Left cardiac atrium (tissue), 4 donors: ENCODE data around the gene EHMT1. TPM values are rescaled to one million over a fixed set of nuclear protein-coding genes. Genes with fewer than 3 reads are reported as not detected.
"Not testable (repeated sequence)": the region's sequence is repeated elsewhere in the genome, so short reads cannot be mapped to it uniquely, and the experiment has no call there.

Experiments used
- ATAC-seq, 2 donors: fragments of 200-7000 bp; cut with Tn5 transposase; one replicate each; pipeline ENCODE4 v1.9.1; 2020; ENCODE audit warnings: mild to moderate bottlenecking in 2 of 2, moderate library complexity in 2 of 2
- DNase-seq: peaks from one replicate; pipeline ENCODE4 v3.0.0-alpha.2; 2020
- intact Hi-C, 2 donors: fragments of 100-400 bp; cut with DNase I; formaldehyde crosslinking; loops; one replicate each; pipeline versions ENCODE4 v1.14.1 to v1.15.1; 2022 to 2023
- total RNA-seq, 2 donors: library from RNA; stranded (reverse); fragmentation: NEBNext Ultra II Directional; extraction: Animal tissue kit (Norgen Biotek cat#: 25700); gene quantifications; one replicate each; pipeline ENCODE4 v1.2.1, GENCODE V29; 2021
- donor health status: DM: no; HTN: yes; CAD: no.
- donor health status: DM: no; HTN: yes; CAD: no; lungs with severe emphysema.
- donor health status: DM: yes; HTN: yes; CAD: no.
- donor health status: Dilated cardiomyopathy.

The EHMT1 gene
- total RNA-seq, 2 donors from 2014 or later = 31.9 to 38.1 TPM

DNA sequence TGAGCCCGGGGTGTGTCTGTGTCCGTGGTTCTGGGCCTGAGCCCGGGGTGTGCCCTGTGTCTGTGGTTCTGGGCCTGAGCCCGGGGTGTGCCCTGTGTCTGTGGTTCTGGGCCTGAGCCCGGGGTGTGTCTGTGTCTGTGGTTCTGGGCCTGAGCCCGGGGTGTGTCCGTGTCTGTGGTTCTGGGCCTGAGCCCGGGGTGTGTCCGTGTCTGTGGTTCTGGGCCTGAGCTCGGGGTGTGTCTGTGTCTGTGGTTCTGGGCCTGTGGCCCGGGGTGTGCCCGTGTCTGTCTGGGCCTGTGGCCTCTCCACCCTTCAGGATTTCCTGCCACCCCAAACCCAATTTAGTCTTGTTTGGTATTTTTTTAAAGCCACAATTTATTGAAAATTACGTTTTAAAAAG is 104.6 kb downstream of the EHMT1 start:
- DNase-seq, ATAC-seq, intact Hi-C loops: not testable (repeated sequence)

DNA sequence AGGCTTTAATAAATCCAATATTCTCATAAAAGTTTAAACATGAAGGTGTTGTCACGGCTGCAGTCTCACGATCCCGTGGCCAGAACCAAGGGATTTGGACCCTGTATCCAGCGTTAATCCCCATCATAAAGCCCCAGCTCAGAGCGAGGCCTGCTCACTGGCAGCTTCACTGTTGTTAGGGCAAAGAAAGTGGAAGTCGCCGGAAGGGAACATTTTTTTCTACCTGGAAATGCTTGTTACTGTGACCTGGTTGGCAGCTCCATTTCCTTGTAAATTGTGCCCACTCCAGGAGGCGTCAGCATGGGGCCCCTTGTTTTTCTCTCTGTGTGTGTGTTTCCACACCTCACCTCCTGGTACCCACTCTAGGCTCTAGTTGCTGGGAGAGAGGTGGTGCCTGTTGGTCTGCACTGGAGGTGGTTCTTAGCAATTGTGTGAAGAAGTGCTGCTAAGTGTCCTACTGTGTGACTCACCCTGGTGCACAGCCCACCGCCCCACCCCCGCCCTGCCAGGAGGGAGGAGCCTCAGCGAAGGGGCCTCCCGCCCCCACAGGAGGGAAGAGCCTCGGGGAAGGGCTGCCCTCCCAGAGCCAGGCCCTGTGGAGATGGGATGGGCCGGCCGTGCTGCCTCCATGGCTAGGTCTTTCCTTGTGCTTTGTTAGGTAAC is 105.1 kb downstream of the EHMT1 start:
- intact Hi-C loops = no loop called here
- no peak for DNase-seq
- peak in 1 of 2 donors; percentile 60 for ATAC-seq

DNA sequence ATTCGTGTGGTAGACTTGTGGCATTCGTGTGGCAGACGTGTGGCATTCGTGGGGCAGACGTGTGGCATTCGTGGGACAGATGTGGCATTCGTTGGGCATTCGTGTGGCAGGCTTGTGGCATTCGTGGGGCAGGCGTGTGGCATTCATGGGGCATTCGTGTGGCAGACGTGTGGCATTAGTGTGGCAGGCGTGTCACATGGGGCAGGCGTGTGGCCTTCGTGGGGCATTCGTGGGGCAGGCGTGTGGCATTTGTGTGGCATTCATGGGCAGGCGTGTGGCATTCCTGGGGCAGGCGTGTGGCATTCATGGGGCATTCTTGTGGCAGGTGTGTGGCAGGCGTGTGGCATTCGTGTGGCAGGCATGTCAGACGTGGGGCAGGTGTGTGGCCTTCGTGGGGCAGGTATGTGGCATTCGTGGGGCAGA is 106.0 kb downstream of the EHMT1 start:
- intact Hi-C loops = no loop called here
- no peak for ATAC-seq
- no peak for DNase-seq

DNA sequence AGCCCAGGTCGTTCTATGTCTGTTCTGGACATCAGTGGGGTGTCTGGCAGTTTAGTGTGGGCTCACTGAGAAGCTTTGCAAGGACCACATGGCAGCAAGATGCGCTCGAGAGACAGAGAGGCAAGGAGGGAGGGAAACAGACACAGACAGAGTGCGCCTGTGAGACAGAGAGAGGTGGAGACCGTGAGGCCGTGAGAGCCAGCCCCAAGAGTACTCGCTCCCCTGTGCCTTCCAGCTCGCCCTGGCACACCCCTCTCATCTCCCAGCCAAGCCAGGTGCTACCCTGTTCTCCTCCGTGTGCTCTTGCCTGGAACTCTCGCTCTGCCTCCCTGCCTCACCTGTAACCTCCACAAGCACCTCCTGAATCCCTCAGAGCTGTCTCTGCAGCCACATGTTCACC is 106.8 kb downstream of the EHMT1 start:
- ATAC-seq = no peak
- DNase-seq = no peak
- intact Hi-C loops = no loop called here

DNA sequence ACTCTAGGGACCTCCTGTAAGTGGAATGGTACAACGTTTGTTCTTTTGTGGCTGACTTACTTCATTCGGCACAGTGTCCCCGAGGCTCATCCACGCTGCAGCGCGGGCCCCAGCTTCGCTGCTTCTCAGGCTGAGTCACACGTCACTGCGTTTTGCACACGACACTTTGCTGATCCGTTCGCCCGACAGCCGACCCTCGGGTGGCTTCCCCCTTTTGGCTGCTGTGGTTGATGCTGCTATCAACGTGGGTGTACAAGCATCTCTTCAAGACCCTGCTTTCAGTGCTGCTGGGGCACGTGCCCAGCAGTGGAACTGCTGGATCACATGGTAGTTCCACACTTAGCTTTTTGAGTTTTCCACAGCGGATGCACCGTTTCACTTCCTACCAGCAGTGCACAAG is 107.5 kb downstream of the EHMT1 start:
- intact Hi-C loops, DNase-seq, ATAC-seq: not testable (repeated sequence)

DNA sequence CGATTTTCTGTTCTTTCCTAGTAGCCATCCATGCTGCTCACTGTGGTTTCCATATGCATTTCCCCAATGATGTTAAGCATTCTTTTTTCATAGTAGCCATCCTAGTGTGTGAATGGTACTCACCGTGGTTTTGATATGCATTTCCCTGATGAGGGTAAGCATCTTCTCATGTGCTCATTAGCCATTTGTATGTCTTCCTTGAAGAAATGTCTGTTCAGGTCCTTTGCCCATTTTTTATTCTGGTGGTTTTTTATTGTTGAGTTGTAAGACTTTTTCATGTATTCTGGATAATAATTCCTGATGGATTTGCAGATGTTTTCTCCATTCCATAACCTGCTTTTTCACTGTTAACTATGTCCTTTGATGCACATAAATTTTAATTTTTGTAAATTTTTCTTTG is 108.0 kb downstream of the EHMT1 start:
- no peak for DNase-seq
- intact Hi-C loops = no loop called here
- ATAC-seq = no peak

DNA sequence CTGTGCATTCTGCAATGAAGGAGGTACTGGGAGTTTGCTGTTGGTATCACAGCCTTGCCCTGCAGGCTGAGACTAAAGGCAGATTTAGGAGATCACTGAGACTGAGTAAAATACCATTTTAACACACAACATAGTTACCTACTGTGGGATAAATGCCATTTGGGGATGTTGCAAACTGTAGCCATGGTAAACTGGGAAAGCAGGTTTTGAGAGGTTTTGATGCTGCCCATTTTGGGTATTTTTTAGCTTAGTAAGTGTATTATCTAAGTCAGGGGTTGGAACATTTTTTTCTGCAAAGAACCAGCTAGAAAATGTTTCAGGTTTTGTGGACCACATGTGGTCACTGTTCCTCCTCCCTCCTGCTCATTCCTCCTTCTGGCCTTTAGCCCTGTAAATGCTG is 108.9 kb downstream of the EHMT1 start:
- DNase-seq (no peak), ATAC-seq (no peak)
- intact Hi-C loops = no loop called here

DNA sequence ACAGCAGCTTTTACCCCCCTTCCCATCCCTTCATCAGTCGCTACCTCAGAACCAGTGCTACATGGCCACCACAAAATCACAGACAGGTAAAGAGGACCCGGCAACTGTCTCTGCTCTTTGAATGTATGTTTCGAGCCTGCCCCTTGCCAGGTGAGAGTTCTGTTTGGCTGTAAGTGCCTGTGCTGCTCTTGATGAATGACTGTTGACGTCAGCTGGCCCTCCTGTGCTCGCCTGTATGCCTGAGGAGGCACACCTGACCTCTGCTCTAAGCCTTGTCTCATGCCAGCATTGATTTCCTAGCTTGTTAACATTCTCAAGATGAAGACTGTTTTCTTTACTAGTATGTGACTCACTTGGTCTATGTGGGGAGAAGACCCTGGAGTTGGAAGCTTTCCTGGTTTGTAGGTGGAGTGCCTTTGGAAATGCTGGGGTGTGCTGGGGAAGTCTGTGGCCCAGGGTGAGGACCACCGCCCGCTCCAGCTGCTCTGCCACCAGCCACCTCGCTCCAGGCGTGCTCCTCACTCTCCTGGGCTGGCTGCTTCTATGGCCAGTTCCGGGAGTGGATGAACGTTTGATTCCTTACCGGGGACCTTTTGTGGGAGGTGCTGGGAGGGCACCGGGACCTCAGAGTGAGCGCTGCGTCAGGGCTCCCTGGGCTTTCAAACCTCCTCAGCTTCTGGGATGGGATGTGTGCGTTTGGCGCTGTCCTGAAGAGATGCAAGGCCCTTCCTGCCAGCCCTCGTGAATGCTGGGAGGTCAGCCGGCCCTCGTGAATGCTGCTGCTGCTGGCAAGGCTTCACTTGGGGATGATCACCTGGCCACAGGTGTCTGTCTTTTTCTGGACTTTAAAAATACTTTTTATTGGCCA is 109.9 kb downstream of the EHMT1 start:
- ATAC-seq (no peak), DNase-seq (no peak)
- intact Hi-C loops = no loop called here

DNA sequence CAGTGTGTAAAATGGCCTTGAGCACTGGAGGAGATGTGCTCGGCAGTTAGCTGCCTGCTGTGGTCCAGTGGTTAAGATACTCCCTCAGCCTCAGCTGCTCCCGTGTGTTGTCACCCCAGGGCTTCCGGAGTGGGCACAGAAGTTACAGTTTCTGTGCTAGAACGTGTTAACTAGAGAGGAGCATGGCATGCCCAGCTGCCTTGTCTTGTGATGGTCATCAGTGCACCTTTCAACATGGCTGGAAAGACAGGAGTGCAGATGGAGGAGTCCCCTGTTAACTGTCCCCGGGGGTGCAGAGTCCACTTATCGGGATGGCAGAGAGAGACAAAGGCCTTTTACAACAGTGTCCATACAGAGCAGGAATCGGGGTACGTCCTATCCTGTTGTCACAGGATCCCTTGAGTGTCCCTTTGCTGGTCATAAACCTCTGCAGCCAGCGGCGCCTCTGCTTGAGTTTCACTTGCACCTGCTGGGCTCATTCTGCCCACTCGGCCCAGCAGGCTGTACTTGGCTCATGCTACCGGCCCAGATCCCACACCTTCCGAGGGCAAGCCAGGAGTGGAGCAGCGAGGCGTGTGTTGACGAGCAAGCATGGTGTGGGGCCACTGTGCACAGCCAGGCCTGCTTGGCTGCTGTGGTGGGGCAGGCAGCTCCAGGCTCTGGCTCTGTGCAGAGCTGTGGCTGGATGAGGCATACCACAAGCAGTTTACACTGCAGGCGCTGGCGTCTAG is 112.6 kb downstream of the EHMT1 start:
- ATAC-seq = no peak
- intact Hi-C loops = no loop called here
- no peak for DNase-seq

DNA sequence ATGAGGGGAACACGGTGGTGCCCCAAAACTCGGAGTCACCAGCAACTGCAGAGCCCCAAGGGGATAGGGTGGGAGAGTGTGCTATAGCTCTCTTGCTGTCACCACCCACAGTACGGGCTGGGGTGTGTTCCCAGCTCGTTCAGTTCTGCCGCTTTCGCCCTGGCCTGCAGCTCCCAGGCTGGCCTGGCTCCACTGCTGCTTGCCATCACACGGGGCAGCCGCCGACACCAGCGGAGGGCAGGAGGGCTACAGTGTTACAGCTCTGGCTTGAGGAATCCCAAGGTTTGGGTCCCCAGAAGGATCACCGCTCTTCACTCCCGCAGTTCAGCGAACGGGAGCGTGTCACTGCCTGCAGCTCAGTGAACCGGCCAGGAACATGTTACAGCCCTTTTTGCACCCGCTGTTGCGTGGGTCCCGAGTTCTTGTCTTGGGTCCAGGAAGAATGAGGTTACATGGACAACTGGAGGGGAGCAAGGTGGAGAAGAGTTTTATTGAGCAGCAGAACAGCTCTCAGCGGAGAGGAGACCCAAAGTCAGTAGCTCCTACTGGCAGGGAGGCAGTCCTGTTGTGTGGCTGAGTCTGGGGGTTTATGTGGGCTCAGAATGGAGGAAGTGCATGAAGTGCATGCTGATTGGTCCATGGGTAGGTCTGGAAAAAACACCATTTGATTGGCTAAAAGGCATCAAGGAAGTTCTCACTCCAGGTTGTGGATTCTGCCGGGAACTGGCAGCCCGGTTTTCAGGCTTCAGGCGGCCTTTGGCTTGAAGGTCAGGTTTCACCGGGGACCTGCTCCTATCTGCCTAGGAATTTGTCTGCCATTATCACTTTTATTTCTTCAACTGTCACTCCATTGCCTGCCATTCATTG is 113.4 kb downstream of the EHMT1 start:
- intact Hi-C loops = no loop called here
- DNase-seq (no peak), ATAC-seq (no peak)

DNA sequence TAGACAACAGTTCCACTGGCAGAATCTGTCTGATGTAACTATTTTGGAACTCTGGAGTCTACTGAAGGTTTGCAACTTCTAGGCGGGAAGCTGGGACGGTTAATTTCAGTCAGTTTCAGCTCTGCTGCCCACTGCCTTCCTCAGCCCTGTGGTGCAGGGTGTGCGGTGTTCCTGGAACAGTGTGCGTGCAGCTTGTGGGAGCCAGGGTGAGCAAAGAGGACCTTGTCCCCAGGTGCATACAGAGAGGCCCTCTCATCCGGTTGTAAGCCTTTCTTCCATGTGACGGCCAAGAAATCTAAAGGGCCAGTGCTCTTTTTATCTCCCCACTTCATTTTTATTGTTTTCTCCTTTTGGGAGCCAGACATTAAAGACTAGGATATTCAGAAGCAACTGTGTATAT is 114.6 kb downstream of the EHMT1 start:
- intact Hi-C loops = no loop called here
- DNase-seq (no peak), ATAC-seq (no peak)

DNA sequence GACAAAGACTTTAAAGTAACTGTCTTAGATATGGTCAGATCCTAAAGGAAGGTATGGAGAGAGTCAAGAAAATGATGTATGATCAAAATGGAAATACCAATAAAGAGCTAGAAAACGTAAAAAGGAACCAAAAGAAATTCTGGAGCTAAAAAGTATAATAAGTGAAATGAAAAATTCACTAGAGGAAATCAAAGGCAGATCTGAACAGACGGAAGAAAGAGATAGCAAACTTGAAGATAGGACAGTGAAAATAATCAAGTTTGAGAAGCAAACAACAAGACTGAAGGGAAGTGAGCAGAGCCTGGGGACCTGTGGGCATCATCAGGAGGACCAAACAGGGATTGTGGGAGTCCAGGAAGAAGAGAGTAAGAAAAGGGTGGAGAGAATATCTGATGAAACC is 115.4 kb downstream of the EHMT1 start:
- DNase-seq (no peak), ATAC-seq (no peak)
- intact Hi-C loops = no loop called here

DNA sequence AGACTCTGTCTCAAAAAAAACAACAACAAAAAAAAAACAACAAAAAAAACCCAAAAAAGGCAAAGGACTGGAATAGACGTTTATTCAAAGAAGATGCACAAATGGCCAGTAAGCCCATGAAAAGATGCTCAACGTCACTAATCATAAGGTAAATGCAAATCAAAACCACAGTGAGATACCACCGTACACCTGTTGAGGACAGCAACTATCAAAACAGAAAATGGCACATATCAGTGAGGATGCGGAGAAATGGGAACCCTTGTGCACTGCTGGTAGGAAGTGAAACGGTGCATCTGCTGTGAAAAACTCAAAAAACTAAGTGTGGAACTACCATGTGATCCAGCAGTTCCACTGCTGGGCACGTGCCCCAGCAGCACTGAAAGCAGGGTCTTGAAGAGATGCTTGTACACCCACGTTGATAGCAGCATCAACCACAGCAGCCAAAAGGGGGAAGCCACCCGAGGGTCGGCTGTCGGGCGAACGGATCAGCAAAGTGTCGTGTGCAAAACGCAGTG is 119.4 kb downstream of the EHMT1 start:
- ATAC-seq, intact Hi-C loops: not testable (repeated sequence)

DNA sequence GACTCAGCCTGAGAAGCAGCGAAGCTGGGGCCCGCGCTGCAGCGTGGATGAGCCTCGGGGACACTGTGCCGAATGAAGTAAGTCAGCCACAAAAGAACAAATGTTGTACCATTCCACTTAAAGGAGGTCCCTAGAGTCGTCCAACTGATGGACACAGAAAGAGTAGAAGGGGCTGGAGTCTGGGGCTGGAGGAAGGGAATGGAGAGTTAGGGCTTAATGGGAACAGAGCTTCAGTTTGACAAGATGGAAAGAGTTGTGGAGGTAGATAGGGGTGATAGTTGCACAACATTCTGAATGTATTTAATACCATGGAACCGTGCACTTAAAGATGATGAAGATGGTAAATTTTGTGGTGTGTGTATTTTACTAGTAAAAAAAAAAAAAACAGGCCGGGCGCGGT is 119.9 kb downstream of the EHMT1 start:
- ATAC-seq = no peak

More for the DNA sequence above, 119.4 kb downstream of the EHMT1 start:
- DNase-seq = not testable (repeated sequence)

DNA sequence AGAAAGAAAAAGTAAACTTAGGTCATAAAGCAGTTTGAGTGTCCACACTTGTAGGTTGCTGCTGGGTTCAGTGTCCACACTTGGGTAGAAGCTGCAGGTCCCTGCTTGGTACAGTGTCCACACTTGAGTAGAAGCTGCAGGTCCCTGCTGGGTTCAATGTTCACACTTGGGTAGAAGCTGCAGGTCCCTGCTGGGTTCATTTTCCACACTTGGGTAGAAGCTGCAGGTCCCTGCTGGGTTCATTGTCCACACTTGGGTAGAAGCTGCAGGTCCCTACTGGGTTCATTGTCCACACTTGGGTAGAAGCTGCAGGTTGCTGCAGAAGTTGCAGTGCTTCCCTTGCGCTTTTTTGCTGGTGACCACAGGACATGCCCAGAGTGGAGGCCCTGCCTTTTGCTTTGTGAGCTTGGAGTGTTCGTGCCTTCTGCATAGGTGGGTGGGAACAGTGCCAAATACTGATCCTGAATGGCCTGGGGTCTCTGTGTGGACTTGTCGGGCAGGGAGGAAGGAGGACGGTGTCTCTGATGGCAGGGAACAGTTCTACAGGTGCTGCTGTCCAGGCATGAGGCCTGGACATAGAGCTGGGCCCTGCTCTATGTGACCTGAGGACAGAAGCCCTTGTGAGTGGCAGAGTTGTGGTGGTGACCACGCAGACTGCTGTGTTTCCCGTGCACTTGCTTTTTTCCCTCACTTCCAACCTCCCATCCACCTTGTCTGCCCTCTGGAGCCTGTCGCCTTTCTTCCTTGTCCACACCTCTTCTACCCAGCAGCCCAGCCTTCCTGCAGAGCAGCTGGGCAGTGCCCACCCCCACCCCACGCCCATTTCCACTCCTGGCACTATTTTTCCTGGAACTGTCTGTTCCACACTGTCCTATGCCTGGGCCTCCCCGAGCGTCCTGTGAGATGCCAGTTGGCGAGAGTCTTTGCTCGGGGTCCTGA is 120.8 kb downstream of the EHMT1 start:
- ATAC-seq (peak; percentile 14 to 23), DNase-seq (no peak)
- intact Hi-C loops = no loop called here

More for the DNA sequence above, 119.9 kb downstream of the EHMT1 start:
- no peak for DNase-seq
- intact Hi-C loops = no loop called here

DNA sequence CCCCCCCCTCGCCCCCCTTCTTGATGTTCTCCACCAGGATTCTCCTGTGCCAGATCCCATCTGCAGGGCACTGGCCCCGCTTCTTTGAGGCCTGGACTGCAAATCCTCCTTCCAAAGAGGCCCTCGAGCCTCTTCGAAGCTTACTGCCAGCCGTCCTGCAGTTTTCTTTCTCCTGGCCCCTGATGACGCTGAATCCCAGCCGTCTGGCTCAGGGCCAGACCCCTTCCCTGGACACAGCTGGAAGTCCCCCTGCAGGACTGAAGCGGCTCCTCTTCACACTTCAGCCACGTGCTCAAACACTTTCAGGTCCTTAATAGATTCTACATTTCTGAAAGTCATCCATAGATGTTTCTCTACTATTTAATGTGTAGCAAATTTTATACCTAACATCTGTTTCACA is 121.5 kb downstream of the EHMT1 start:
- DNase-seq = peak; percentile 62
- ATAC-seq = peak; percentile 67 to 83
- intact Hi-C loops = no loop called here

DNA sequence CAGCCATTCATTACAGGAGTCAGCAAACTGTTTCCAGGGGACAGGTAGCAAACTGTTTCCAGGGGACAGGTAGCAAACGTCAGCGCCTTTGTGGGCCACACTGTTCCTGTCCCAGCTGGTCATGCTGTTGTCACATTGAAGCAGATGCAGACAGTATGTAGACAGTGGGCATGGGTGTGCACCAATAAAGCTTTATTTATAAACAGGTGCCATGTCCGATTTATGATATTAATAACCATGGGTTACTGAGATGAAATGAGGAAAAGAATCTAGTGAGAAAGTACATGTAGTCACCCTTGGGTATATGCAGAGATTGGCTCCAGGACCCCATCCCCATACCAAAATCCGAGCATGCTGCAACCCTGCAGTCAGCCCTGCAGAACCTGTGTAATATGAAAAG is 122.5 kb downstream of the EHMT1 start:
- intact Hi-C loops = no loop called here
- no peak for ATAC-seq
- DNase-seq = no peak

DNA sequence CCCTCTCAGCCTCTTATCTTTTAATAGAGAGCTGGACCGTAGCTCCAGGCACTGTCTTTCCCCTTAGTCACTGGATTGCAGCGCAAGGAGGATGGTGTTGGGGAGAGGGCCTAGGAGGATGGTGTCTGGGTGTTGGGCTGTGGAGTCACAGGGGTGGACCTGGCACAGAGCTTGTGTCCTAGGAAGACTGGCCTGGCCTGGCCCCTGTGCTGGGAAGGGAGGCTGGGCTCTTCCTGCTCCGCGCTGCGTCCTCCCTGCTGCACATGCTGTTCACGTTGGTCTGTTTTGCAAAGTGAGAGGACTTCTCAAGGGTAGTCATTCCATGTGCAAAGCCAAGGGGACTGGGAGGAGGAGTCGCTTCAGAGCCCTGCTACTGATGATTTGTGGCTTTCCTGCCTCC is 123.9 kb downstream of the EHMT1 start:
- DNase-seq (no peak), ATAC-seq (peak; percentile 42 to 54)
- intact Hi-C loops = no loop called here
